Testis (tissue), 3 donors: ENCODE measurements around the gene DSC3. TPM values are rescaled to one million over a fixed set of nuclear protein-coding genes. Genes with fewer than 3 reads are reported as not detected.

Source experiments
- DNase-seq: peaks from one replicate; pipeline ENCODE4 v3.0.0-alpha.2; 2019
- H3K27ac ChIP-seq, 2 donors: fragments of 200-600 bp; sonication (generic); one replicate each; pipeline ENCODE4 v1.5.1; 2019
- H3K27me3 ChIP-seq: fragments of 200-600 bp; sonication (generic); one replicate; pipeline ENCODE4 v1.5.1; 2019
- H3K36me3 ChIP-seq: fragments of 200-600 bp; sonication (generic); one replicate; pipeline ENCODE4 v1.5.1; 2017; ENCODE audit warnings: low read depth; ENCODE audit errors: missing control alignments
- H3K4me1 ChIP-seq: fragments of 200-600 bp; sonication (generic); one replicate; pipeline ENCODE4 v1.5.1; 2019
- H3K4me3 ChIP-seq, 2 donors: fragments of 200-600 bp; sonication (generic); one replicate each; pipeline ENCODE4 v1.5.1; 2017 to 2019
- H3K9me3 ChIP-seq: fragments of 200-600 bp; sonication (generic); one replicate; pipeline ENCODE4 v1.5.1; 2017
- CTCF ChIP-seq, 3 experiments: fragments of 450-650 bp in 2 of 3; fragments of 200-600 bp in 1 of 3; sonication (generic) in 1 of 3; IDR thresholded peaks; one replicate each; pipeline ENCODE4 v1.5.1; 2016 to 2019; ENCODE audit warnings: antibody characterized with exemption in 3 of 3, mild to moderate bottlenecking in 2 of 3, moderate library complexity in 1 of 3
- POLR2A ChIP-seq: fragments of 450-650 bp; IDR thresholded peaks from one replicate; pipeline ENCODE4 v1.6.1; 2017; ENCODE audit warnings: antibody characterized with exemption, mild to moderate bottlenecking, moderate library complexity
- WGBS, 2 donors: methylation state at CpG; one replicate each; pipeline ENCODE4 v1.1.5; 2018; 5-methylcytosine and 5-hydroxymethylcytosine counted together
- intact Hi-C: fragments of 100-400 bp; cut with DNase I; formaldehyde crosslinking; loops from one replicate; pipeline ENCODE4 v1.15.1; 2023; ENCODE audit warnings: low total_unique reads
- polyA plus RNA-seq: library from polyadenylated mRNA; stranded (reverse); fragments of 350-450 nt; fragmentation: Illumina TruSeq; extraction: RNeasy Lipid Tissue Mini Kit (QIAGEN cat#74804); gene quantifications from one replicate; pipeline ENCODE4 v1.2.3, GENCODE V29; 2014; ENCODE audit warnings: low read depth, low replicate concordance; ENCODE audit not compliant: insufficient read depth
- total RNA-seq, 2 donors: library from RNA; depleted of rRNA; stranded (reverse); fragments of >200 nt; gene quantifications; one replicate each; pipeline ENCODE4 v1.2.3, GENCODE V29; 2016

DSC3 gene
- total and polyA plus RNA-seq, 3 donors from 2014 or later: 0.19 to 2.0 (median 0.24) TPM

- intact Hi-C loops: no loop called here
- 61 to 67% methylated on average over 2 of the region's 2 CpGs for WGBS, 2 donors
These were observed 45.3 kb downstream of the DSC3 start for GRCh38 chr18:30997223-30997622.

GRCh38 chr18:30992231-30992630 lies 50.3 kb downstream of the DSC3 start:
- Histone ChIP-seq H3K4me1 (no peaks in the 10 kb centered on the region), H3K4me3 (no peak overlapping the region), H3K36me3 (no peaks in the 10 kb centered on the region), H3K27ac (no peak overlapping the region), H3K27me3 (no peaks in the 10 kb centered on the region), H3K9me3 (no peaks in the 10 kb centered on the region)
- TF ChIP-seq POLR2A (no peak), CTCF (IDR thresholded peaks at IDR 0.05) (no peak)
- 46 to 52% methylated on average over 2 of the region's 2 CpGs for WGBS, 2 donors
- no peak for DNase-seq
- intact Hi-C loops: no loop called here

More at GRCh38 chr18:30997223-30997622, 45.3 kb downstream of the DSC3 start:
- no peak for DNase-seq
- Histone ChIP-seq H3K36me3 (no peaks in the 10 kb centered on the region), H3K9me3 (no peaks in the 10 kb centered on the region), H3K4me1 (no peaks in the 10 kb centered on the region), H3K27ac (no peak overlapping the region), H3K27me3 (no peaks in the 10 kb centered on the region), H3K4me3 (no peak overlapping the region)
- TF ChIP-seq POLR2A (no peak), CTCF (IDR thresholded peaks at IDR 0.05) (no peak)

- WGBS, 2 donors: 61 to 63% methylated on average over 5 of the region's 5 CpGs
- no peak for TF ChIP-seq POLR2A
- no peak for TF ChIP-seq CTCF (IDR thresholded peaks at IDR 0.05)
- Histone ChIP-seq H3K27me3 (no peaks in the 10 kb centered on the region), H3K9me3 (no peaks in the 10 kb centered on the region), H3K27ac (no peak overlapping the region), H3K36me3 (no peaks in the 10 kb centered on the region), H3K4me3 (no peak overlapping the region), H3K4me1 (no peaks in the 10 kb centered on the region)
- intact Hi-C loops: no loop called here
- no peak for DNase-seq
These were observed 51.1 kb downstream of the DSC3 start for GRCh38 chr18:30991397-30991796.

GRCh38 chr18:30989141-30989540 lies 53.4 kb downstream of the DSC3 start:
- Histone ChIP-seq H3K27me3 (no peaks in the 10 kb centered on the region), H3K9me3 (no peaks in the 10 kb centered on the region), H3K36me3 (no peaks in the 10 kb centered on the region), H3K4me1 (no peaks in the 10 kb centered on the region), H3K27ac (no peak overlapping the region), H3K4me3 (no peak overlapping the region)
- no peak for DNase-seq
- WGBS, 2 donors: 53 to 67% methylated on average over 1 of the region's 1 CpG
- intact Hi-C loops: no loop called here
- TF ChIP-seq CTCF (IDR thresholded peaks at IDR 0.05) (no peak), POLR2A (no peak)

GRCh38 chr18:30988440-30988839 lies 54.1 kb downstream of the DSC3 start:
- Histone ChIP-seq H3K9me3 (no peaks in the 10 kb centered on the region), H3K27ac (no peak overlapping the region), H3K27me3 (no peaks in the 10 kb centered on the region), H3K4me3 (no peak overlapping the region), H3K4me1 (no peaks in the 10 kb centered on the region), H3K36me3 (no peaks in the 10 kb centered on the region)
- DNase-seq: no peak
- 89 to 91% methylated on average over 4 of the region's 4 CpGs for WGBS, 2 donors
- intact Hi-C loops: no loop called here
- TF ChIP-seq CTCF (IDR thresholded peaks at IDR 0.05) (no peak), POLR2A (no peak)
